ENCODE measurements around the gene LARP1. TPM values are rescaled to one million over a fixed set of nuclear protein-coding genes. Genes with fewer than 3 reads are reported as not detected.
A peak's percentile ranks its signal among the peaks of the same experiment; 100 is the strongest.

The LARP1 gene
- total and polyA plus RNA-seq, 9 of the 15 experiments (the other 6 are each of a cell fraction or from before 2014, with no cell fraction given) = 22.6 to 300 (median 92.0) TPM

DNA sequence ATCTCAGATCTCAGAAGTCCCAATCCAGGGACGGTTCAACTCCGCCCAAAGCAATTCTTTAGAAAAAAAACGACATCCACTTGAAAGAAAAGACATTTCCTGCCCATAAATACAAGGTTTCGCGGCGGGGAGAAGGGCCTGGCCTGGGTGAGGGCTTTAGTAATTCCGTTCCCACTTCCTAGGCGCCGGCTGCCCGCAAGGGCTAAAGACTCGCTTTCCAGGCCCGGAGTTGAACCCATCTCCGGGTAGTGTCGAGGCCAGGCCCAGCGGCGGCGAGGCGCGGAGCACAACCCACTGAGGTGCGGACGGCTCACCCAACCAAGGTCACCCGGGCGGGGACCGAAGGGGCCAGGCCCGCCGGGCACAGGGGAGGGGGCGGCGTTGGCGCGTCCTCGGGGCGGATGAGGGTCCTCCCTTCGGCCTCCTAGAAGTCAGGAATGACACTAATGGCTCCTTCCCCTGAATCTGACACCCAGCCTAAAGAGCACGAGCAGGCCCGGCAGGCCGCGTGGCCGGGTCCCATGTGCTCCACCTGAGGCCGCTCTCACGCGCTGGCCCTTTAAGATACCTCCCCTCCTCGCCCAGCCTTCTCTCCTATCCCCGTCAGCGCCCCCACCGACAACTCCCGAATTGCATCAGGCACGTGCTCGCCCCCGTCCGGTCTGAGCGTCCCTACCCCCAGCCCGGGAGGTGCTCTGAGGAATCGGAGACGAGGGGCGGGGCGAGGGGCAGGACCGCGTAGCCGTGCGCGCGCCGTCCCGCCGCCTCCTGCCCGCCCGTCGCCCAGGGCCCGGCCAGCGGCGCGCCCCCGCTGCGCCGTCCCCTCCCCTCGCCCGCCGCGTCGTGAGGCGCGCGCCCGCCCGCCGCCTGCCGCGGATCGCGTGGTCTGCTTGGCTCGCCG lies 467 bp upstream of the LARP1 start (continued):
- TF ChIP-seq ELF2 (CRISPR knock-in tag; IDR thresholded peaks at IDR 0.05) (no peak), ZNF444 (CRISPR knock-in tag; IDR thresholded peaks at IDR 0.05) (no peak), NR2C1 (IDR thresholded peaks at IDR 0.05) (no peak), NR2C1 (tag; IDR thresholded peaks at IDR 0.05) (peak; percentile 62; the same call in 1 of the 2 replicates), MCM5 (IDR thresholded peaks at IDR 0.05; ENCODE audit: low read depth) (no peak), NR1H2 (CRISPR knock-in tag; IDR thresholded peaks at IDR 0.05) (no peak), NFYB (IDR thresholded peaks at IDR 0.05; ENCODE audit: extremely low read depth, insufficient read length) (no peak), ESRRB (CRISPR knock-in tag; IDR thresholded peaks at IDR 0.05; ENCODE audit: borderline replicate concordance) (no peak), MTA1 (IDR thresholded peaks at IDR 0.05; ENCODE audit: borderline replicate concordance) (peak; percentile 69; the same call in 1 of the 2 replicates), EHMT2 (IDR thresholded peaks at IDR 0.05) (no peak), NFE2L1 (tag; IDR thresholded peaks at IDR 0.05; ENCODE audit: borderline replicate concordance, low read depth) (no peak), ZNF717 (CRISPR knock-in tag; IDR thresholded peaks at IDR 0.05) (no peak), NR2F6 (CRISPR knock-in tag; IDR thresholded peaks at IDR 0.05) (no peak), ZNF696 (CRISPR knock-in tag; conservative IDR thresholded peaks at IDR 0.05) (no peak), ZKSCAN8 (CRISPR knock-in tag; IDR thresholded peaks at IDR 0.05) (no peak), SETDB1 (IDR thresholded peaks at IDR 0.05; ENCODE audit: low read length) (no peak), ZBTB1 (CRISPR knock-in tag; IDR thresholded peaks at IDR 0.05; ENCODE audit: borderline replicate concordance, low read depth) (peak; percentile 85), XRCC4 (IDR thresholded peaks at IDR 0.05; ENCODE audit: extremely low read depth, insufficient read depth, insufficient read length) (no peak), MEIS2 (IDR thresholded peaks at IDR 0.05; ENCODE audit: partially characterized antibody) (peak; percentile 59)
- TF ChIP-seq, protein P1, sequence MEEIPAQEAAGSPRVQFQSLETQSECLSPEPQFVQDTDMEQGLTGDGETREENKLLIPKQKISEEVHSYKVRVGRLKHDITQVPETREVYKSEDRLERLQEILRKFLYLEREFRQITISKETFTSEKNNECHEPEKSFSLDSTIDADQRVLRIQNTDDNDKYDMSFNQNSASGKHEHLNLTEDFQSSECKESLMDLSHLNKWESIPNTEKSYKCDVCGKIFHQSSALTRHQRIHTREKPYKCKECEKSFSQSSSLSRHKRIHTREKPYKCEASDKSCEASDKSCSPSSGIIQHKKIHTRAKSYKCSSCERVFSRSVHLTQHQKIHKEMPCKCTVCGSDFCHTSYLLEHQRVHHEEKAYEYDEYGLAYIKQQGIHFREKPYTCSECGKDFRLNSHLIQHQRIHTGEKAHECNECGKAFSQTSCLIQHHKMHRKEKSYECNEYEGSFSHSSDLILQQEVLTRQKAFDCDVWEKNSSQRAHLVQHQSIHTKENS (CRISPR knock-in tag; IDR thresholded peaks at IDR 0.05) = no peak
- TF ChIP-seq, protein P2, sequence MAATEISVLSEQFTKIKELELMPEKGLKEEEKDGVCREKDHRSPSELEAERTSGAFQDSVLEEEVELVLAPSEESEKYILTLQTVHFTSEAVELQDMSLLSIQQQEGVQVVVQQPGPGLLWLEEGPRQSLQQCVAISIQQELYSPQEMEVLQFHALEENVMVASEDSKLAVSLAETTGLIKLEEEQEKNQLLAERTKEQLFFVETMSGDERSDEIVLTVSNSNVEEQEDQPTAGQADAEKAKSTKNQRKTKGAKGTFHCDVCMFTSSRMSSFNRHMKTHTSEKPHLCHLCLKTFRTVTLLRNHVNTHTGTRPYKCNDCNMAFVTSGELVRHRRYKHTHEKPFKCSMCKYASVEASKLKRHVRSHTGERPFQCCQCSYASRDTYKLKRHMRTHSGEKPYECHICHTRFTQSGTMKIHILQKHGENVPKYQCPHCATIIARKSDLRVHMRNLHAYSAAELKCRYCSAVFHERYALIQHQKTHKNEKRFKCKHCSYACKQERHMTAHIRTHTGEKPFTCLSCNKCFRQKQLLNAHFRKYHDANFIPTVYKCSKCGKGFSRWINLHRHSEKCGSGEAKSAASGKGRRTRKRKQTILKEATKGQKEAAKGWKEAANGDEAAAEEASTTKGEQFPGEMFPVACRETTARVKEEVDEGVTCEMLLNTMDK (IDR thresholded peaks at IDR 0.05; ENCODE audit: borderline replicate concordance, insufficient read depth, low read depth, low read length, poor library complexity, severe bottlenecking) = peak; percentile 0
- TF ChIP-seq, protein P3, sequence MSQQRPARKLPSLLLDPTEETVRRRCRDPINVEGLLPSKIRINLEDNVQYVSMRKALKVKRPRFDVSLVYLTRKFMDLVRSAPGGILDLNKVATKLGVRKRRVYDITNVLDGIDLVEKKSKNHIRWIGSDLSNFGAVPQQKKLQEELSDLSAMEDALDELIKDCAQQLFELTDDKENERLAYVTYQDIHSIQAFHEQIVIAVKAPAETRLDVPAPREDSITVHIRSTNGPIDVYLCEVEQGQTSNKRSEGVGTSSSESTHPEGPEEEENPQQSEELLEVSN (IDR thresholded peaks at IDR 0.05; ENCODE audit: borderline replicate concordance in 1 of 2, extremely low read depth in 1 of 2, insufficient read depth in 1 of 2, insufficient read length in 1 of 2, low read depth in 1 of 2, low read length in 1 of 2, poor library complexity in 1 of 2, severe bottlenecking in 1 of 2) = peak; percentile 95 to 97
